GM10847 (cell line): Measurements from ENCODE around the gene PPP2R3A.

Experiments used
- POLR2A ChIP-seq: IDR thresholded peaks from 2 replicates; pipeline ENCODE4 v1.6.1; 2011; ENCODE audit not compliant: insufficient read length; ENCODE audit errors: extremely low read depth

The PPP2R3A gene

DNA sequence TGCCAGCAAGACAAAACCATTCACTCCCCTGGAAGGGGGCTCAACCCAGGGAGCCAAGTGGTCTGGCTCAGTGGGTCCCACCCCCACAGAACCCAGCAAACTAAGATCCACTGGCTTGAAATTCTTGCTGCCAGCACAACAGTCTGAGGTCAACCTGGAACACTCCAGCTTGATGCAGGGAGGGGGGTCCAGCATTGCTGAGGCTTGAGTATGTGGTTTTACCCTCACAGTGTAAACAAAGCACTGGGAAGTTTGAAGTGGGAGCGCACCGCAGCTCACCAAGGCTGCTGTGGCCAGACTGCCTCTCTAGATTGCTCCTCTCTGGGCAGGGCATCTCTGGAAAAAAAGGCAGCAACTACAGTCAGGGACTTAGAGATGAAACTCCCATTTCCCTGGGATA is 148.9 kb downstream of the PPP2R3A start:
- TF ChIP-seq POLR2A: no peak

DNA sequence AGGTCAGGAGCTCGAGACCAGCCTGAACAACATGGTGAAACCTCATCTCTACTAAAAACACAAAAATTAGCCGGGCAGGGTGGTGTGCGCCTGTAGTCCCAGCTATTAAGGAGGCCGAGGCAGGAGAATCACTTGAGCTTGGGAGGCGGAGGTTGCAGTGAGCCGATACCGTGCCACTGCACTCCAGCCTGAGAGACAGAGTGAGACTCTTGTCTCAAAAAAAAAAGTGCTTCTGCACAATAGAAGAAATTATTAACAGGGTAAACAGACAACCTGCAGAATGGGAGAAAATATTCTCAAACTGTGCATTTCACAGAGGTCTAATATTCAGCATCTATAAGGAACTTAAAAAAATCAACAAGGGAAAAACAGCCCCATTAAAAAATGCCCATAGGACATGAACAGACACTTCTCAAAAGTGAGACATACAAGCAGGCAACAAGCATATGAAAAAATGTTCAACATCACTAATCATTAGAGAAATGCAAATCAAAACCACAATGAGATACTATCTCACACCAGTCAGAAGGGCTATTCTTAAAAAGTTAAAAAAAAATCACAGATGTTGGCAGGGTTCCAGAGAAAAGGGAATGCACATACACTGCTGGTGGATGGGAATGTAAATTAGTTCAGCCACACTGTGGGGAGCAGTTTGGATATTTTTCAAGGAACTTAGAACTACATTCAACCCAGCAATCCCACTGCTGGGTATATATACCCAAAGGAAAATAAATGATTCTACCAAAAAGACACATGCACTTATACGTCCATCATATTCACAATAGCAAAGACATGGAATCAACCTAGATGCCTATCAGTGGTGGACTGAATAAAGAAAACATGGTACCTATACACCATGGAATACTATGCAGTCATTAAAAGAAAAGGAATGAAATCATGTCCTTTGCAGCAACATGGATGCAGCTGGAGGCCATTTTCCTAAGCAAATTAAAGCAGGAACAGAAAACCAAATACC is 155.1 kb downstream of the PPP2R3A start:
- no peak for TF ChIP-seq POLR2A

DNA sequence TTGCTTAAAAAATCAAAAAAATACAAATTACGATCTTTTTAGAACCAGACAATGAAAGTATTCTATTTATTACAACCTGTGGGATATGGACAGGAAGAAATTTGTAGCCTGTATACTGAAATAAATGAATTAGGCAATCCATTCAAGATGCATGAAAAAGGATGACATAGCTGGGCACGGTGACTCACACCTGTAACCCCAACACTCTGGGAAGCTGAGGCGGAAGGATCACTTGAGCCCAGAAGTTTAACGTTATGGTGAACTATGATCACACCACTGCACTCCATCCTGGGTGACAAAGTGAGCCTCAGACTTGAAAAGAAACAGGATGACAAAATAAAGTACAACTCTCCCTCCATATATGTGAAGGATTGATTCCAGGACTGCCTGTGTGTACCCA is 156.5 kb downstream of the PPP2R3A start:
- no peak for TF ChIP-seq POLR2A

DNA sequence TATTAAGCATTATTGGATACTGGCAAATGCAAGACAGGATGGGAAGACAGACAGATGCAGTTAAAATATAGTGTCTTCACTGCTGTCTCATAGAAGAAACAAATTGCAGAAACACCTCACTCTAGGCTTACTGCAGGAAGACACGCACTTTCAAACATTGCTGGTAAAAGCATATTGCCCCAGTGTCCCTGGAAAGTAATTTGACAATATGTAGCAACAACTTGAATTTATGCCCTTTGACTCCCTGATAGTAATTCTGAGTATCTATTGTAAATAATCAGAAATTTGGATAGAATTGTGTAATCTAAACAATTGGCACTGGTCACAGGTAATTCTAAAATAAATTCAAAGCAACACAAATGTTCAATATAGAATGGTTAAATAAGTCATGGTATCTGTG is 168.6 kb downstream of the PPP2R3A start:
- no peak for TF ChIP-seq POLR2A

GRCh38 chr3:136135039-136135802 is 169.7 kb downstream of the PPP2R3A start:
- TF ChIP-seq POLR2A: no peak

DNA sequence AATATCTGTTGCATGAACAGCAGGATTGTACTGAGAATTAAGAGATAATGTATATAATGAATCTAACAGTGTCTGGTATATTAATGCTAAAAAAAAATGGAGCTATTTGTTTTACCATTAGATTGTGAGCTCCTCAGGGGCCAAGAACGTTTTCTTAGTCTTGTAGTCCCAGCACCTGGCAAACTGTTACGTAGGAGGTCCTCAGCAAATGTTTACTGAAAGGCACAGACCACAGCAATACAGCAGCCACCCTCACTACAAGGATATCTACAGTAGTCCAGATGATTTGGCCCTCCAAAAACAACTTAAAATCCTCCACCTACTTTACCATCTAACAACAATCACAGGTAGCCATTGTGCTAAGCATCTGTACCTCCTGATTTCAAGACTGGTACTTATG is 170.9 kb downstream of the PPP2R3A start:
- TF ChIP-seq POLR2A: no peak

DNA sequence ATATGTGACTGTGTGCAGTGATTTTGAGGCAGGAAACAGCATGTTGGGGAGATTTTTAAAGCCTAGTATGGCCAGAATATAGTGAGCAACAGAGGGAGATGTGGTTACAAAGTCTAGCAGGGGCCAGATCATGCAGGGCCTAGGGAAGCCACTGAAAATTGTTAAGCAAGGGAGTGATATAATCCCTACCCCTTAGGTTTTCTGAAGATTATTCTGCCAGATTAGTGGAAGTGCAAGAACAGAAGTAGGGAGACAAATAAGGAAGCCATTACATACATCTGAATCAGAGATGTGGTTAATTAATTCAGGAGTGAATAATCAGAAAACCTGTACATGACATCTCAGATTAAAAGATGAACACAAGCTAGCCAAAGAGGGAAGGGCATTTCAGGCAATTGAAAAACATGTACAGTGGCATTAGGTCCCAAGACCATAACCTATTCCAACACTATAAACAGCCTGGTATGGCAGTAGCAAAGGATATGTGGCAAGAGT is 175.8 kb downstream of the PPP2R3A start:
- no peak for TF ChIP-seq POLR2A

DNA sequence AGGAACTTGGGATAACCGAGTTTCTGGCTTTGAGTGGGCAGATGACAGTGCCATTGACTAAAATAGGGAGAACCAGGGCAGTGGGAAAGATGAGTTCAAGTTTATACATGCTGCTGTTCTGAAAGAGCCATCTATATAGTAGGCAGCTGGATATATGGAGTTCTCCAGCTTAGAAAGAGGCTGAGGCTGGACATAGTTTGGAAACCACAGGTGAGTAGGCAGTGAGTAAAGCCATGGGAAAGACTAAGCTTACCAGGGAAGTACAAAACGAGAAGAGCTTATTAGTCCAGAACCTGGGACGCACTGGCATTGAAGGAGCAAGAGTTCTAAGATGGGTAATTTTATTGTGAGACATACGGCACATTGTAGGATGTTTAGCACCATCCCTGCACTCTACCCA is 176.4 kb downstream of the PPP2R3A start:
- no peak for TF ChIP-seq POLR2A

DNA sequence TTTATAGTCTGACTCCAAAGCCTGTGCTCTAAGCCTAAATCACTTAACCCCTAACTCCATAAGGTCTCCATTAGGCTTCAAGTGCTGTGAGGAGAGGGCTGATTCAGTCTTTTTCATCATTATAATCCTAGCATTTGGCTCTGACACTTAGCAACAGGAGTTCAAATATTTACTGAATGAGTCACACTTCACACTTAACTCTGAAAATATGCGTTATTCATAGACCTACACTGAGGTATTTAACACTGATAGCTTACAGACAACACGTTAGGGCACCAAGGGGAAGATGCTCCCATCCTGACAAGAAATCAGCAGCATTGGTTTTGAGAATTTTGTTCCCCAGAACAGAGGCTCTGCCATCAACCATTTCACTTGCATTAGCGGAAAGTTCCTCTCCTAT is 177.1 kb downstream of the PPP2R3A start:
- no peak for TF ChIP-seq POLR2A

- no peak for TF ChIP-seq POLR2A
These were observed 181.6 kb downstream of the PPP2R3A start for GRCh38 chr3:136146981-136147729.

GRCh38 chr3:136149667-136150066 is 184.1 kb downstream of the PPP2R3A start:
- TF ChIP-seq POLR2A: no peak

DNA sequence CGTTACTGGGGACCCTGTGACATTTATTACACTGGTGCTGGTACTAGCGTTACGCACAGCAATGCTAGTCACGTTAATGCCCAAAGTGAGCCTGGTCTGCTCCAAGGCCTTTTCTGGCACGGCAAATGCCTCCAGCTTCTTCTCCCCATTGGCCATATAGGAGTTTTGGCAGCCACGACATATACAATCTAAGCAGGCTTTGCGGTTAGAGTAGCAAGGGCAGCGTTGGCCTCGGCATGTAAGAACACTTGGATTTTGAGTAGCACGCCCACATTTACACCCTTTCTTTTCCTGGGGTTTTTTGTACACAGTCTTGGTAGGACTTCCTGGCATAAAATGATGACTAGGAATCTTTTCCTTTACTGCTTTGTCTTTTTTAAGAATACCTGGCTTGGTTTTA is 185.7 kb downstream of the PPP2R3A start:
- TF ChIP-seq POLR2A: no peak

DNA sequence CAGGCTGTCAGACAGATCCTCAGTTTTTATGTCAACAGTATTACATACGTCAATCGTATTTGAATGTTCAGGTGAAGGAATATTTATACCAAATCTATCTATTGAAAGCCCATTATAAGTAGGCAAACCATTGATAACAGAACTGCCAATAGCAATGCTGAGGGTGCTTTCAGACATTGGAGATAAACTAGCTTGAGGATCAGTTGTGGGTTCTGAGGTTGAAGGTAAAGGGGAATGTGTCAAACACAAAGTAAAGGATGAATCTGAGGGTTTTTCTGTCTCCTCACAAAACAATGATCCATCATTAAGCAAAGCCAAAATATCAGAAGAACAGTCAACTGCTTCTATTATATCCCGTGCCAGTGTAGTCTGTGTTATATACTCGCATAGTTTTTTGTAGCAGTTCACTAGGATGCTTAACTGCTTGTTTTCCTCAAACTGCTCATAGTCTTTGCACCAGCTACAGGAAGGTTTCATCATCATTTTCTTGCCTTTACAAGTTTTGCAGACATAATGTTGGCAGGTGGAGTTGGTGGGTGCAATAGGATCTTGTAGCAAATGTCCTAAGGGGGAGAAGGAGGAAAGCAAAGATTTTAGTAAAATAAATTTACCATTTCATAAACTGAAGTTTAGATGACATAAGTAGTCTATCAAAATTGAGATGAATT is 186.8 kb downstream of the PPP2R3A start:
- no peak for TF ChIP-seq POLR2A

DNA sequence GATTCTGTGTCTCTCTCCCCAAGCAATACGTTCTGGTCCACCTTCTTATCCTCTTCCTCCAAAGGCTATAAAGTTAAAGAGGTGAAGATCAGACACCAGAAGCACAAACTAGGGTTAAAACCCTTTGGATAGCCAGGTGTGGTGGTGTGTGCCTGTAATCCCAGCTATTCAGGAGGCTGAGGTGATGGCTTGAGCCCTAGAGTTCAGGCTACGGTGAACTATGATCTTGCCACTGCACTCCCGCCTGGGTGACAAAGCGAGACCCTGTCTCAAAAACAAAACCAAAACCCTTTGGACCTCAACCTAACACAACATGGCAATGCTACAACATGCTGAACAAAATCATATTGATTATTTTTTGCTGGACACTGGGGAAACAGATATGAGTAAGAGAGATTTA is 187.4 kb downstream of the PPP2R3A start:
- no peak for TF ChIP-seq POLR2A

- no peak for TF ChIP-seq POLR2A
These were observed 196.0 kb downstream of the PPP2R3A start for GRCh38 chr3:136161516-136161915.
